GM23248 (cell line): ENCODE results near the gene PLPP3.

Experiments used
- EZH2 ChIP-seq: fragments of 200-600 bp; sonication (generic); IDR thresholded peaks from 2 replicates; pipeline ENCODE4 v1.6.1; 2018; ENCODE audit warnings: antibody characterized with exemption, mild to moderate bottlenecking; ENCODE audit not compliant: insufficient read depth, poor library complexity, severe bottlenecking
- EZH2phosphoT487 ChIP-seq: fragments of 200-600 bp; sonication (generic); IDR thresholded peaks from 2 replicates; pipeline ENCODE4 v1.6.1; 2018; ENCODE audit warnings: antibody characterized with exemption, moderate library complexity, mild to moderate bottlenecking, low read depth; ENCODE audit not compliant: insufficient read depth

DNA sequence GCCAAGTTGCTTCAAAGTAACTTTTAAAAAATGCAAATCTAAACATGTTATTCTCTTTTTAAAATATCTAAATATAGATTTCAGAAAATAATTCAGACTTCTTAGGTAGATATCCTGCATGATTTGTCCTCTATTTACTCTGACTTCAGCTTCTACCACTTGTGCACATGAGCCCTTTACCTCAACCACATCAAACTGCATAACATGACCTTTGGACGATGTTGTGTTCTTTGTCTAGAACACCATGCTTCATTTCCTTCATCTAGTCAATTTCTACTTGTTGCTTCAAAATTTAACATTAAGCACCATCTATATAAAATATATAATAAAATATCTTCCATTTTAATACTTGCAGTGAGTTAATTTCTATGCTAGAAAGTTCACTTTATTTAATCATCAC lies 96.9 kb downstream of the PLPP3 start:
- TF ChIP-seq EZH2 (no peak), EZH2phosphoT487 (no peak)
